ENCODE measurements around the gene SARS2. TPM values are rescaled to one million over a fixed set of nuclear protein-coding genes. Genes with fewer than 3 reads are reported as not detected.

SARS2 gene
- total RNA-seq, 2 donors from 2014 or later, result 27.2 to 37.2 TPM

DNA sequence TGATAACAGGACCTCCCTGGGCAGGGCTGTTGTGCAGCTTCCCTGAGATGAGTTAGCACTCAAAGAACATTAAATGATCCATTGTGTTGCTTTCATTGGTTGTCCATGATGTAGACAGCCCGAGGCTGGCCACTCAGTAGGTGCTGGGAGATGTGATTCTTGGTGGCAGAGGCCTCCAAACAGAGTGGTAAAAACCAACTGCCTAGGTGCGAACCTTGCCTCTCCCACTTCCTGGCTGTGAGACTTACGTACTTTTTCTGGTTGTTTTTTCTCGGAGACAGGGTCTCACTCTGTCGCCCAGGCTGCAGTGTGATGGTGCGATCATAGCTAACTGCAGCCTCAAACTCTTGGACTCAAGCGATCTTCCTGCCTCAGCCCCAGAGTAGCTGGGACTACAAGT is 6.2 kb downstream of the SARS2 start:
- Histone ChIP-seq H3K9ac (ENCODE audit: low read depth in 2 of 2, low read length in 2 of 2) (no peak overlapping the region), H3K4me3 (no peak overlapping the region), H3K4me1 (no peaks in the 10 kb centered on the region), H3K27me3 (no peaks in the 10 kb centered on the region), H3K36me3 (no peaks in the 10 kb centered on the region), H3K9me3 (no peaks in the 10 kb centered on the region), H3K27ac (no peak overlapping the region)
- DNase-seq, result no peak
- intact Hi-C loops (cut with DNase I), result loop anchor here (10.0 kb wide), 3 partner anchors 290 to 410 kb away; no protein-coding TSS in a partner anchor
- TF ChIP-seq, protein P1, sequence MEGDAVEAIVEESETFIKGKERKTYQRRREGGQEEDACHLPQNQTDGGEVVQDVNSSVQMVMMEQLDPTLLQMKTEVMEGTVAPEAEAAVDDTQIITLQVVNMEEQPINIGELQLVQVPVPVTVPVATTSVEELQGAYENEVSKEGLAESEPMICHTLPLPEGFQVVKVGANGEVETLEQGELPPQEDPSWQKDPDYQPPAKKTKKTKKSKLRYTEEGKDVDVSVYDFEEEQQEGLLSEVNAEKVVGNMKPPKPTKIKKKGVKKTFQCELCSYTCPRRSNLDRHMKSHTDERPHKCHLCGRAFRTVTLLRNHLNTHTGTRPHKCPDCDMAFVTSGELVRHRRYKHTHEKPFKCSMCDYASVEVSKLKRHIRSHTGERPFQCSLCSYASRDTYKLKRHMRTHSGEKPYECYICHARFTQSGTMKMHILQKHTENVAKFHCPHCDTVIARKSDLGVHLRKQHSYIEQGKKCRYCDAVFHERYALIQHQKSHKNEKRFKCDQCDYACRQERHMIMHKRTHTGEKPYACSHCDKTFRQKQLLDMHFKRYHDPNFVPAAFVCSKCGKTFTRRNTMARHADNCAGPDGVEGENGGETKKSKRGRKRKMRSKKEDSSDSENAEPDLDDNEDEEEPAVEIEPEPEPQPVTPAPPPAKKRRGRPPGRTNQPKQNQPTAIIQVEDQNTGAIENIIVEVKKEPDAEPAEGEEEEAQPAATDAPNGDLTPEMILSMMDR (IDR thresholded peaks at IDR 0.05), result no peak

DNA sequence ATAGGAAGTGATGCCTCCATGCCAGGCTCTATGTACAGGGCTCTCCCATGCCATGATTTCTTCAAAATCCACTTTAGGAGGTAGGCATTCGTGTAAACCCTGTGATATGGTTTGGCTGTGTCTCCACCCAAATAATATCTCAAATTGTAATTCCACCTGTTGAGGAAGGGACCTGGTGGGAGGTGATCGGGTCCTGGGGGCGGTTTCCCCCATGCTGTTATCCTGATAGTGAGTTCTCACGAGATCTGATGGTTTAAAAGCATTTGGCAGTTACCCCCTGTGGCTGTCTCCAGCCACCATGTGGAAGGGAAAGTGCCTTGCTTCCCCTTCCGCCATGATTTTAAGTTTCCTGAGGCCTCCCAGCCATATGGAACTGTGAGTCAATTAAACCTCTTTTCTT is 8.1 kb downstream of the SARS2 start:
- Histone ChIP-seq H3K4me3 (no peak overlapping the region), H3K9me3 (no peaks in the 10 kb centered on the region), H3K9ac (ENCODE audit: low read depth in 2 of 2, low read length in 2 of 2) (no peak overlapping the region), H3K27ac (no peak overlapping the region), H3K27me3 (no peaks in the 10 kb centered on the region), H3K36me3 (no peaks in the 10 kb centered on the region), H3K4me1 (no peaks in the 10 kb centered on the region)
- intact Hi-C loops (cut with DNase I), result loop anchor here (10.0 kb wide), 3 partner anchors 288 to 408 kb away; no protein-coding TSS in a partner anchor
- DNase-seq, result no peak
- TF ChIP-seq, protein P1 (IDR thresholded peaks at IDR 0.05), result no peak

DNA sequence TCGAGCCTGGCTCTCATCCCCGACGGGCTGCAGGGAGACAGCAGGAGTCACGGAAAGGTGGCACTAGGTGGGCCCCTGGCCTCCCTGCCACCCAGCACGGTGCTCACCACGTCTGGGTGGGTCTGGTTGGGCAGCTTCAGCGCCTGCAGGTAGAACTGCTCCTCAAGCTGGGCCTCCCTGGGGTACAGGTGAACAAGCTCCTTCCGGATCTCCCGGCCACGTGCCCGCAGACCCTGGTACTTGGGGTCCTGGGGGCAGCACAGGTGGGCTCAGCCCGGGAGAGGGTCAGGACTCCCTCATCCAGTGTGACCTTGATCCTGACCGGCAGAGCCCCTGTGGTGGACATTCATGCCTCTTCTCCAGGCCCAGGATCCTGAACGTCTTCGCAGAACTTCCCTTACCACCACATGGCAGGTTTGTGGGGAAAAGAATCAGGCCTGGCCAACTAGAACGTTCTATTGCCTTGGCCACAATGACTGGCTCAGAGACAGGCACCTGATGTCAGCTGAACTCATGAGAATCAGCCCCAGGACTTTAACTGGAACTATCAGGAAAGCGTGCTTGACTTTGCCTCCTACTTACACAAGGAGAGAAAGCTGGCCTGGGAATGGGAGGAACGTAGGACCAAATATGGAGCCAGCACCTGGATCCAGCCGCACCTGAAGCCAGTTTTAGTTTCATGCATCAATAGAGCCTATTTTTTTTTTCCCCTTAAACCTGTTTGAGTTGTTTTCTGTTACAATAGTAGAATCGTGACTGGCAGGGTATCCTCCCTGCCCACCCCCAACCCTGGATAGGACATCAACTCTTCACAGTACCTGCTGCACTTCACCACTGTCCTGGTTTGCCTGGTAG is 8.9 kb downstream of the SARS2 start:
- Histone ChIP-seq H3K4me3 (no peak overlapping the region), H3K36me3 (no peaks in the 10 kb centered on the region), H3K9me3 (no peaks in the 10 kb centered on the region), H3K4me1 (no peaks in the 10 kb centered on the region), H3K9ac (ENCODE audit: low read depth in 2 of 2, low read length in 2 of 2) (no peak overlapping the region), H3K27me3 (no peaks in the 10 kb centered on the region), H3K27ac (no peak overlapping the region)
- TF ChIP-seq, protein P1 (IDR thresholded peaks at IDR 0.05), result no peak
- intact Hi-C loops (cut with DNase I), result loop anchor here (10.0 kb wide), 3 partner anchors 287 to 407 kb away; no protein-coding TSS in a partner anchor
- no peak for DNase-seq

DNA sequence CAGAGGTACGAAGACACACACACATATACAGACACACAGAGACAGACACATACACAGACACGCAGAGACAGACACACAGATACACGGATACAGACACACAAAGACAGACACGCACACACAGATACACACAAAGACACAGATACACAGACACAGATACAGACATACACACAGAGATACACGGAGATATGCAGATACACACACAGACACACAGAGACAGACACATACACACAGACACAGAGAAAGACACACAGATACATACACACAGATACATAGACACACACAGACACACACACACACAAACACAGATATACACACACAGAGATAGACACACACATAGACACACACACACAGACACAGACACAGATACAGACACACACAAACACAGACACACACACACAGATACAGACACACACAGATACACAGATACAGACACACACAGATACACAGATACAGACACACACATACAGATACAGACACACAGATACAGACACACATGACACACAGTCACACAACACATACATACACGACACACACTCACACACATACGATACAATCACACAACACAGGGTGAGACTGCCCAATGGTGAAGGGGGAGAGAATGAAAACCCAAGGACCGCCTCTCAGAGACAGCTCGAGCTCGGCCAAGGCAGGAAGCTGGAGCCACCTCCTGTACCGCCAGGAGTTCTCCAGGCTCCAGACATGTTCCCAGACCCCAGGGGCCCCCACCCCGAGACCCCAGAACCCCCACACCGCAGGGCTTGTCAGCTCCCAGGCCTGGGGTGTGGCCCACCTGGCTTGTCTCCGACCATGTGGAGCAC is 9.8 kb downstream of the SARS2 start:
- TF ChIP-seq, protein P1 (IDR thresholded peaks at IDR 0.05), result no peak
- intact Hi-C loops (cut with DNase I), result loop anchor here (10.0 kb wide), 3 partner anchors 286 to 406 kb away; no protein-coding TSS in a partner anchor
- H3K36me3 ChIP-seq, result no peaks in the 10 kb centered on the region
- no peaks in the 10 kb centered on the region for H3K4me1 ChIP-seq
- no peaks in the 10 kb centered on the region for H3K9me3 ChIP-seq
- DNase-seq, result no peak
- no peaks in the 10 kb centered on the region for H3K27me3 ChIP-seq
- no peak overlapping the region for H3K4me3 ChIP-seq
- no peak overlapping the region for H3K27ac ChIP-seq
- no peak overlapping the region for H3K9ac ChIP-seq (ENCODE audit: low read depth in 2 of 2, low read length in 2 of 2)

DNA sequence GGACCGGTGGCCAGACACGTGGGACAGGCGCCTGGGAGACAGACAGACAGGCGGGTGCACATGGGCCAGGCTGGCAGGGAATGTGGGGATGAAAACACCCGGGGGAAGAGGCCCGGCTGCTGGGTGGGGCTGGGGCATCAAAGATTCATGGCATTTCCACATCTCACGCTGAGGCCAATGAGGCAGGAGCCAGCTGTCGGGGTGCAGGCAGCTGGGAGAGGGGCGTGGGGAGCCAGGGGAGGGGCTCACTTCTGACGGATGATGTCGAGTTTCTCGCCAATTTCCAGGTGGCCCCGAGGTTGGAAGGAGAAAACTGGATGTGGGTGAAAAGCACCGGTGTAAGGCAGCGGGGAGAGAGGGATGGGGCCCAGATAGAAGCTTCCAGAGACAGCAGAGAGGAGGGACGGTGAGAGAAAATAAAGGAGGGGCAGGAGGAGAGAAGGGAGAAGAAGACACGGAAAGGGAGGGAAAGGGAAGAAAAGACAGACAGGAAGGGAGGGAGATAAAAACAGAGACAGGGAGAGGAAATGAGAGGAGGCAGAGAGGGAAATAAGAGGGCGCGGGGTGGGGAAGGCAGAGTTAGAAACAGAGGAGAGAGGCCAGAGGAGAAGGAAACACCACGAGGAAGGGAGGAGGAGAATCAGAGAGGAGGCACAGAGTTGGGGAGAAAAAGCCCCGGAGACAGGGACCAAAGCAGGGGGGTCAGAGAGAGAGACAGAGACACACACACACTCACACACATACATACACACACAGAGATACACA is 10.5 kb downstream of the SARS2 start:
- DNase-seq, result no peak
- TF ChIP-seq, protein P1 (IDR thresholded peaks at IDR 0.05), result no peak
- intact Hi-C loops (cut with DNase I), result loop anchor here (10.0 kb wide), 3 partner anchors 285 to 405 kb away; no protein-coding TSS in a partner anchor
- H3K27me3 ChIP-seq, result no peaks in the 10 kb centered on the region
- H3K4me1 ChIP-seq, result no peaks in the 10 kb centered on the region
- H3K9me3 ChIP-seq, result no peaks in the 10 kb centered on the region
- no peaks in the 10 kb centered on the region for H3K36me3 ChIP-seq
- H3K9ac ChIP-seq (ENCODE audit: low read depth in 2 of 2, low read length in 2 of 2), result no peak overlapping the region
- H3K4me3 ChIP-seq, result no peak overlapping the region
- H3K27ac ChIP-seq, result no peak overlapping the region

Measured in colonic mucosa (tissue), 4 donors.